Thyroid gland (tissue), 4 donors: Measurements from ENCODE around the gene SEC24D.

Experiments
- CTCF ChIP-seq, 6 experiments: fragments of 200-600 bp in 3 of 6; fragments of 450-650 bp in 3 of 6; sonication (generic) in 3 of 6; IDR thresholded peaks; one replicate each; pipeline ENCODE4 v1.5.1; 2016 to 2019; ENCODE audit warnings: antibody characterized with exemption in 6 of 6, mild to moderate bottlenecking in 2 of 6, inconsistent platforms in 1 of 6, moderate library complexity in 1 of 6
- POLR2A ChIP-seq, 2 donors: fragments of 450-650 bp; IDR thresholded peaks; one replicate each; pipeline ENCODE4 v1.6.1; 2017; ENCODE audit warnings: antibody characterized with exemption in 2 of 2, mild to moderate bottlenecking in 2 of 2, moderate library complexity in 1 of 2

GRCh38 chr4:118772081-118772766, 63.7 kb downstream of the SEC24D start:
- TF ChIP-seq CTCF (IDR thresholded peaks at IDR 0.05) (peak in 5 of 6 experiments; percentile 36 to 63 (median 56)), POLR2A (IDR thresholded peaks at IDR 0.05) (no peak)
